Naive thymus-derived CD8-positive, alpha-beta T cell (primary cell): Measurements from ENCODE around the gene TRIP10. TPM values are rescaled to one million over a fixed set of nuclear protein-coding genes. Genes with fewer than 3 reads are reported as not detected.

ENCODE experiments used
- ATAC-seq, 2 donors: fragments of 150-1000 bp; cut with Tn5 transposase in 1 of 2; sonication (Bioruptor Pico), chemical (Tn5 transposase) in 1 of 2; 1 replicate in 1 of 2; 2 replicates in 1 of 2; pipeline ENCODE4 v1.10.0; 2021; ENCODE audit warnings: mild to moderate bottlenecking in 2 of 2, moderate library complexity in 2 of 2
- POLR2A ChIA-PET: fragments of 350-600 bp; sonication (Branson Sonifier 250); formaldehyde crosslinking; loops from one replicate; lab custom pipeline; 2021; ENCODE audit warnings: antibody characterized with exemption; lab: Charles Lee
- DNase-seq, 10 donors: peaks; one replicate each; pipeline versions ENCODE4 v3.0.0 to v3.0.0-alpha.2; 2020 to 2022
- H3K27ac Mint-ChIP-seq, 10 donors: one replicate each; pipeline ENCODE4 v1.8.0; 2020 to 2022; ENCODE audit warnings: mild to moderate bottlenecking in 10 of 10, mixed read lengths in 10 of 10, moderate library complexity in 4 of 10, inconsistent platforms in 1 of 10
- H3K27me3 Mint-ChIP-seq, 5 donors: one replicate each; pipeline ENCODE4 v1.8.0; 2021 to 2022; ENCODE audit warnings: mixed read lengths in 5 of 5
- H3K36me3 Mint-ChIP-seq, 3 donors: one replicate each; pipeline ENCODE4 v1.8.0; 2020 to 2022; ENCODE audit warnings: mixed read lengths in 3 of 3, mild to moderate bottlenecking in 2 of 3, inconsistent platforms in 1 of 3
- H3K4me1 Mint-ChIP-seq, 4 donors: one replicate each; pipeline ENCODE4 v1.8.0; 2021 to 2022; ENCODE audit warnings: mixed read lengths in 4 of 4
- H3K4me3 Mint-ChIP-seq, 10 donors: one replicate each; pipeline ENCODE4 v1.8.0; 2020 to 2022; ENCODE audit warnings: mild to moderate bottlenecking in 10 of 10, mixed read lengths in 10 of 10, moderate library complexity in 6 of 10, inconsistent platforms in 1 of 10
- H3K9me3 Mint-ChIP-seq, 9 donors: one replicate each; pipeline ENCODE4 v1.8.0; 2020 to 2022; ENCODE audit warnings: mixed read lengths in 9 of 9, mild to moderate bottlenecking in 3 of 9, inconsistent platforms in 1 of 9, moderate library complexity in 1 of 9
- polyA plus RNA-seq, 3 donors: library from polyadenylated mRNA; unstranded; fragments of 300-500 nt; fragmentation: Illumina TruSeq; gene quantifications; one replicate each; pipeline ENCODE4 v1.2.3, GENCODE V29; 2021
- total RNA-seq, 8 experiments: library from RNA in 2 of 8; stranded (reverse) in 2 of 8; gene quantifications; one replicate each; pipeline ENCODE4 v1.2.3 and lab custom pipeline; 2021 to 2026

Gene TRIP10
- total and polyA plus RNA-seq, 5 experiments from 2014 or later = 0.64 to 5.3 (median 1.0) TPM

DNA sequence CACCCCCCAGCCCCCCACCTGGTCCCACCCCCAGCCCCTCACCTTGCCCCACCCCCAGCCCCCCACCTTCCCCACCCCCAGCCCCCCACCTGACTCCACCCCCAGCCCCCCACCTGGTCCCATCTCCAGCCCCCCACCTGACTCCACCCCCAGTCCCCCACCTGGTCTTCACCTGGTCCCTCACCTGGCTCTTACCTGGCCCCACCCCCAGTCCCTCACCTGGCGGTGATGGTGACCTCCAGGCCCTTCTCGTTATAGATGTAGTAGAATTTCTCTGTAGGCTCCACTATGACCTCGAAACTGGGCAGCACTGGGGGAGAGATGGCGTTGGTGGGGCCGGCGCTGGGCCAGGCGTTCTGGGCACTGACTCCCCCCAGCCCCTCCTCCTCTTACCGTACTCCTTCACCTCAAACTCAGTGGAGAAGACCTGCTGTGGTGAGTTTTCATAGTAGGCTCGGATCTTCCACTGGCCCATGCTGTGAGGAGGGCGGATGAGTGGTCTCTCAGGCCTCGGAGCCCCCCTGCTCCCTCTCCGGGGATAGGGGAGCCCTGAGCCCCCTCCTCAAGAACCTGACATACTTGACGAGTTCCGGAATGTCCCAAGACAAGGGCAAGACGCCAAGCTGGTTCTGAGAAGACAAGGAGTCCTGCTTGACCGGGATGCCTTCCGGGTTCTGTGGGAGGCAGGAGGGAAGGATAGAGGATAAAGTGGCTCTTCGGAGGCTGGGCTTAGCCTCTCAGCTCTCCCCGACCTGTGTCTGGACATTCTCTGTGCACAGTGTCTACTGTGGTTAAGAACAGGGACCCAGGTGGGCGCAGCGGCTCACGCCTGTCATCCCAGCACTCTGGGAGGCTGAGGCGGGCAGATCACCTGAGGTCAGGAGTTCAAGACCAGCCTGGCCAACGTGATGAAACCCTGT is 25.4 kb upstream of the TRIP10 start:
- Mint-ChIP-seq H3K4me3 (no peak overlapping the region), H3K9me3 (no peaks in the 10 kb centered on the region), H3K36me3 (no peaks in the 10 kb centered on the region), H3K27ac (peak overlapping the region in 1 of 10 donors; percentile 48), H3K4me1 (peaks cover 15 to 25% (median 20%) of the 10 kb centered on the region in 4 donors), H3K27me3 (peaks cover 3 to 37% (median 31%) of the 10 kb centered on the region in 5 donors)
- POLR2A ChIA-PET = interaction anchor here (0.6 kb wide), 1 partner anchor 196 kb away, joined by 3 read pairs; no protein-coding TSS in a partner anchor
- ATAC-seq (no peak), DNase-seq (no peak)

DNA sequence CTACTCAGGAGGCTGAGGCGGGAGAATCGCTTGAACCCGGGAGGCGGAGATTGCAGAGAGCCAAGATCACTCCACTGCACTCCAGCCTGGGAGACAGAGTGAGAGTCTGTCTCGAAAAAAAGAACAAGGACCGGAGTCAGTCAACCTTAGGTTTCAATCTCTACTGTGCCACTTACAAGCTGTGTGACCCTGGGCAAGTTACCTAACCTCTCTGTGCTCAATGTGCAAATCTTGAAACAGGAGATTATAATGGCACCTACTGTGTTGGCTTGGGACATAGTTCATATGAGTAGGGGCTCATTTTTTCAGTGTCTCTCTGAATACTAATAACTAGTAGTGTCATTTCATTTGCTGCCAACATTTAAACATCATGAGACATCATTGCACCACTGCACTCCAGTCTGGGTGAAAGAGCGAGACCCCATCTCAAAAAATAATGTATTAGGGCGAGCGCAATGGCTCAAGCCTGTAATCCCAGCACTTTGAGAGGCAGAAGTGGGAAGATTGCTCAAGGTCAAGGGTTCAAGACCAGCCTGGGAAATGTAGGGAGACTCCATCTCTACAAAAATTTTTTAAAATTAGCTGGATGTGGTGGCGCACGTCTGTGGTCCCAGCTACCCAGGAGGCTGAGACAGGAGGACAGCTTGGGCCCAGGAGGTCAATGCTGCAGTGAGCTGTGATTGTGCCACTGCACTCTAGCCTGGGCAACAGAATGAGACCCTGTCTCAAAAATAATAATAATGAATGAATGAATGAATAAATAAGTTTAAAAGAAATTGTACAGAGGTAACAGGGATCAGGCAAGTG is 24.5 kb upstream of the TRIP10 start:
- Mint-ChIP-seq H3K9me3 (no peaks in the 10 kb centered on the region), H3K36me3 (no peaks in the 10 kb centered on the region), H3K27ac (no peak overlapping the region), H3K4me1 (peaks cover 18 to 21% (median 18%) of the 10 kb centered on the region in 4 donors), H3K4me3 (no peak overlapping the region), H3K27me3 (peaks cover 3 to 28% (median 22%) of the 10 kb centered on the region in 5 donors)
- ATAC-seq (no peak), DNase-seq (no peak)
- POLR2A ChIA-PET = interaction anchor here (0.6 kb wide), 1 partner anchor 196 kb away, joined by 3 read pairs; no protein-coding TSS in a partner anchor

GRCh38 chr19:6716610-6716970 is 22.9 kb upstream of the TRIP10 start:
- H3K27ac Mint-ChIP-seq = peak overlapping the region in 1 of 10 donors; percentile 23
- H3K4me1 Mint-ChIP-seq = peaks cover 7 to 16% (median 10%) of the 10 kb centered on the region in 4 donors
- H3K9me3 Mint-ChIP-seq = no peaks in the 10 kb centered on the region
- no peaks in the 10 kb centered on the region for H3K36me3 Mint-ChIP-seq
- peaks cover 3 to 11% (median 6%) of the 10 kb centered on the region in 5 donors for H3K27me3 Mint-ChIP-seq
- POLR2A ChIA-PET = no interaction called here
- ATAC-seq (no peak), DNase-seq (no peak)
- peak overlapping the region in 1 of 10 donors; percentile 12 for H3K4me3 Mint-ChIP-seq

DNA sequence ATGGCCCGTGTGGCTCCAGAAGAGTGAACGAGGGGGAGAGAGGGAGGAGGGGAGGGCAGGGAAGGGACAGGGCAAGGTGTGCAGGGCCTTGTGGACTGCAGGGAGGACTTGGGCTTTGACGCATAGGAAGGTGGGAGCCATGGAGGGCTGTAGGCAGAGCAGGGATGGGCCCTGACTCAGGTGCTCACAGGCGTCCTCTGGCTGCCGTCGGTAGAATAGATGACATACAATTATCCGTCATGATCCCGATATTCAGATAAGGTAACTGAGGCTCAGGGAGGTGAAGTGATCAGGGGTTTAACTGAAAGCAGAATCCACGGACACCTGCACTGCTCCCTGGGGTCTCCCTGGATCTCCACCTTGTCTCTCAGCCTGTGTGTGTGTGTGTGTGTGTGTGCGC is 22.4 kb upstream of the TRIP10 start:
- Mint-ChIP-seq H3K9me3 (no peaks in the 10 kb centered on the region), H3K36me3 (no peaks in the 10 kb centered on the region), H3K4me3 (peak overlapping the region in 1 of 10 donors; percentile 15), H3K27me3 (peaks cover 3 to 10% (median 5%) of the 10 kb centered on the region in 5 donors), H3K4me1 (peaks cover 8 to 21% (median 11%) of the 10 kb centered on the region in 4 donors), H3K27ac (peak overlapping the region in 3 of 10 donors; percentile 23 to 80 (median 77))
- POLR2A ChIA-PET = no interaction called here
- DNase-seq (no peak), ATAC-seq (no peak)

DNA sequence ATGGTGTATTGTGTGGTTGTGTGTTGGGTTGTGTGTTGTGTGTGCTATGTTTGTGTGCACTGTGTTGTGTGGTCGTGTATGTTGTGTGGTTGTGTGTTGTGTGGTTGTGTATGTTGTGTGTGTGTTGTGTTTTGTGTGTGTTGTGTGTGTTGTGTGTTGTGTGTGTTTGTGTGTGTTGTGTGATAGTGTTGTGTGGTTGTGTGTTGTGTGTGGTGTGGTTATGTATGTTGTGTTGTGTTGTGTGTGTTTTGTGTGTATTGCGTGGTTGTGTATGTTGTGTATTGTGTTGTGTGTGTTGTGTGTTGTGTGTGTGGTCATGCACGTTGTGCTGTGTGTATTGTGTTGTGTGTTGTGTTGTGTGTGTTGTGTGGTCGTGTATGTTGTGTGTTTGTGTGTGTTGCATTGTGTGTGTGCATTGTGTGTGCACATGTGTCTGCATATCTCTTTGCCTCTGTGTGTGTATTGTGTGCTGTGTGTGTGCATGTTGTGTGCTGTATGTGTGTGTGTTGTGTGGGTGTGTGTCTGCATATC is 22.0 kb upstream of the TRIP10 start:
- Mint-ChIP-seq H3K9me3 (no peaks in the 10 kb centered on the region), H3K4me1 (peaks cover 8 to 25% (median 12%) of the 10 kb centered on the region in 4 donors), H3K27ac (peak overlapping the region in 4 of 10 donors; percentile 23 to 80 (median 74)), H3K27me3 (peaks cover 3 to 10% (median 5%) of the 10 kb centered on the region in 5 donors), H3K36me3 (no peaks in the 10 kb centered on the region), H3K4me3 (peak overlapping the region in 2 of 10 donors; percentile 15 to 20)
- ATAC-seq (no peak), DNase-seq (no peak)
- POLR2A ChIA-PET = no interaction called here

GRCh38 chr19:6718111-6718740 is 21.3 kb upstream of the TRIP10 start:
- DNase-seq = no peak
- peak overlapping the region in 1 of 10 donors; percentile 10 for H3K4me3 Mint-ChIP-seq
- POLR2A ChIA-PET = no interaction called here
- H3K9me3 Mint-ChIP-seq = no peaks in the 10 kb centered on the region
- ATAC-seq = no peak
- H3K4me1 Mint-ChIP-seq = peaks cover 8 to 30% (median 13%) of the 10 kb centered on the region in 4 donors
- H3K27me3 Mint-ChIP-seq = peaks cover 0 to 10% (median 5%) of the 10 kb centered on the region in 5 donors
- H3K36me3 Mint-ChIP-seq = no peaks in the 10 kb centered on the region
- peak overlapping the region in 2 of 10 donors; percentile 11 to 59 for H3K27ac Mint-ChIP-seq

DNA sequence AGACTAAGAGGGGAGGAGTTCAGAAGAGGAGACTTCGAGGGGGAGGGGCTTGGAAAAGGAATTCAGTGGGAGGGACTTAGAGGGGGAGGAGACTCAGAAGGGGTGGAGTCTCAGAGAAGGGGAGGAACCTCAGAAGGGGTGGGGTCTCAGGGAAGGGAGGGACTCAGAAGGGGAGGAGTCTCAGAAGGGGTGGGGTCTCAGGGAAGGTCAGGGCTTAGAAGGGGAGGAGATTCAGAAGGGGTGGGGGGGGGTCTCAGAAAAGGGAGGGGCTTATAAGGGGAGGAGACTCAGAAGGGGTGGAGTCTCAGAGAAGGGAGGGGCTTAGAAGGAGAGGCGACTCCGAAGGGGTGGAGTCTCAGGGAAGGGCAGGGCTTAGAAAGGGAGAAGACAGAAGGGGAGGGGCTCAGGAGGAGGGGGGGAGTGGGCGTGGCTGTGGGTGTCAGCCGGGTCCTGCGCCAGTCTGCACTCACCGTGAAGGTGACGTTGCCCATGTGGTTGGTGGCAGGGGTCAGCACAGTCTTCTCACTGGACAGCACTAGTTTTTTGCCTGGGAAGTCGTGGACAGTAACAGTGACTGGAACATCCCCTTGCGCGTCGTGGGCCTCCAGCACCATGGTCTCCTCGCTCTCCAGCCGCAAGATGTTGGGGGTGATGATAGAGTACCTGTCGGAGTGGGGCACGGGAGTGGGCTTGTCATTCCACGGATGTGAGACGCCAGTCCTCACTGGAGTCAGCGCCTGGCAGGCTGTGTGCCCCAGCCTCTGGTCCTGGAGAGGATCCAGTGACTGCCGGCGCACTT is 20.5 kb upstream of the TRIP10 start:
- no peak overlapping the region for H3K4me3 Mint-ChIP-seq
- no peaks in the 10 kb centered on the region for H3K9me3 Mint-ChIP-seq
- H3K4me1 Mint-ChIP-seq = peaks cover 13 to 34% (median 15%) of the 10 kb centered on the region in 4 donors
- no peaks in the 10 kb centered on the region for H3K36me3 Mint-ChIP-seq
- DNase-seq = peak in 6 of 10 donors; percentile 16 to 37 (median 30)
- no peak overlapping the region for H3K27ac Mint-ChIP-seq
- peak; percentile 53 to 70 for ATAC-seq
- peaks cover 0 to 10% (median 5%) of the 10 kb centered on the region in 5 donors for H3K27me3 Mint-ChIP-seq
- POLR2A ChIA-PET = no interaction called here

GRCh38 chr19:6719540-6719861 is 20.0 kb upstream of the TRIP10 start:
- Mint-ChIP-seq H3K27ac (no peak overlapping the region), H3K4me3 (no peak overlapping the region), H3K27me3 (peaks cover 0 to 10% (median 5%) of the 10 kb centered on the region in 5 donors), H3K9me3 (no peaks in the 10 kb centered on the region), H3K36me3 (no peaks in the 10 kb centered on the region), H3K4me1 (peaks cover 13 to 37% (median 15%) of the 10 kb centered on the region in 4 donors)
- DNase-seq (no peak), ATAC-seq (no peak)
- POLR2A ChIA-PET = no interaction called here

DNA sequence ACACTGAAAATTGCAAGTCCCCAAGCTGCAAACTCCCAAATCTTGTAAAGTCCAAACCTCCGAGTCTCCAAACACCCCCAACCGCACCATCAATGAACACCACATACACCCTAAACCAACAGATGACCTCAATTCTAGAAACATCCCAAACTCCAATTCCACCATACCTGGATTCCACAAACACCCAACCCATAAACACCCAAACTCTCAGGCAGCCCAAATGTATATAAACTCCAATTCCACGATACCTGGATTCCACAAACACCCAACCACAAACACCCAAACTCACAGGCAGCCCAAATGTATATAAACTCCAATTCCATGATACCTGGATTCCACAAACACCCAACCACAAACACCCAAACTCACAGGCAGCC is 19.5 kb upstream of the TRIP10 start:
- no peaks in the 10 kb centered on the region for H3K36me3 Mint-ChIP-seq
- POLR2A ChIA-PET = no interaction called here
- DNase-seq (no peak), ATAC-seq (no peak)
- H3K4me1 Mint-ChIP-seq = peaks cover 14 to 41% (median 18%) of the 10 kb centered on the region in 4 donors
- no peak overlapping the region for H3K4me3 Mint-ChIP-seq
- no peak overlapping the region for H3K27ac Mint-ChIP-seq
- peaks cover 0 to 10% (median 5%) of the 10 kb centered on the region in 5 donors for H3K27me3 Mint-ChIP-seq
- H3K9me3 Mint-ChIP-seq = no peaks in the 10 kb centered on the region

- no peak within 1 kb of the TSS for H3K4me3 Mint-ChIP-seq
- no peaks in the 10 kb centered on the region for H3K9me3 Mint-ChIP-seq
- H3K27me3 Mint-ChIP-seq = peaks cover 0 to 10% (median 5%) of the 10 kb centered on the region in 5 donors
- DNase-seq (no peak), ATAC-seq (no peak)
- H3K4me1 Mint-ChIP-seq = peaks cover 17 to 47% (median 24%) of the 10 kb centered on the region in 4 donors
- POLR2A ChIA-PET = interaction anchor here (0.7 kb wide), 1 partner anchor 200 kb away, joined by 3 read pairs; no protein-coding TSS in a partner anchor
- H3K27ac Mint-ChIP-seq = peak within 1 kb of the TSS in 1 of 10 donors; percentile 39
- no peaks in the 10 kb centered on the region for H3K36me3 Mint-ChIP-seq
These were observed 18.9 kb upstream of the TRIP10 start, which contains the start of gene C3 for GRCh38 chr19:6720369-6721137. Gene C3, minus strand, starts transcription at chr19:6720650. Its CDS starts 61 bp downstream, at chr19:6720589.

DNA sequence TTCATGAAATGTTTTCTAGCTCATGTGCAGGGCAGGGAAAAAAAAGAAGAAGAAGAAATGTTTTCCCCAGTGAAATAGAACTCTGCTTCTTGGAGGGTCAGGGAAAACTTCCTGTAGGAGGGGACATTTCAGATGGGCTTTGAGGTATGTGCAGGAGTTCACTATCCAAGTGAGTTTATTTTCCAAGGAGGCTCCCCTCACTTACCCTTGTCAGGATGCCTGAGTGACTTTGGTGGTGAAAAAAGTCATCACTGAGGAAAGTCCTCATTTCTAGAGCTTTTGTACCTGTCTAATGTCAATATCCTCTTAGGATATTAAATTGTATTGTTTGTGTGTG is 18.4 kb upstream of the TRIP10 start:
- POLR2A ChIA-PET = interaction anchor here (0.7 kb wide), 1 partner anchor 201 kb away, joined by 3 read pairs; no protein-coding TSS in a partner anchor
- Mint-ChIP-seq H3K27ac (peak overlapping the region in 1 of 10 donors; percentile 32), H3K4me3 (no peak overlapping the region), H3K27me3 (peaks cover 0 to 10% (median 5%) of the 10 kb centered on the region in 5 donors), H3K36me3 (no peaks in the 10 kb centered on the region), H3K4me1 (peaks cover 19 to 49% (median 26%) of the 10 kb centered on the region in 4 donors), H3K9me3 (no peaks in the 10 kb centered on the region)
- ATAC-seq (no peak), DNase-seq (no peak)
